Measurements from ENCODE around the gene YPEL2. TPM values are rescaled to one million over a fixed set of nuclear protein-coding genes. Genes with fewer than 3 reads are reported as not detected.

Gene YPEL2
- total RNA-seq, 1 donor from 2014 or later, result 52.1 TPM

GRCh38 chr17:59427425-59427921 is 96.0 kb downstream of the YPEL2 start:
- TF ChIP-seq CTCF (IDR thresholded peaks at IDR 0.05), result peak; percentile 46
- Mint-ChIP-seq H3K9me3 (ENCODE audit: low read depth) (peaks cover 7% of the 10 kb centered on the region), H3K36me3 (ENCODE audit: low read depth) (peaks cover 6% of the 10 kb centered on the region), H3K27ac (ENCODE audit: unreplicated experiment) (peak overlapping the region; percentile 94), H3K4me1 (ENCODE audit: low read depth) (peaks cover 65% of the 10 kb centered on the region), H3K4me3 (ENCODE audit: unreplicated experiment) (peak overlapping the region; percentile 49), H3K27me3 (ENCODE audit: low read depth) (no peaks in the 10 kb centered on the region)
- DNase-seq (ENCODE audit: low spot score), result no peak

- no peak for DNase-seq (ENCODE audit: low spot score)
- no peak for TF ChIP-seq CTCF (IDR thresholded peaks at IDR 0.05)
- Mint-ChIP-seq H3K27me3 (ENCODE audit: low read depth) (no peaks in the 10 kb centered on the region), H3K36me3 (ENCODE audit: low read depth) (peaks cover 9% of the 10 kb centered on the region), H3K27ac (ENCODE audit: unreplicated experiment) (peak overlapping the region; percentile 94), H3K4me3 (ENCODE audit: unreplicated experiment) (no peak overlapping the region), H3K4me1 (ENCODE audit: low read depth) (peaks cover 62% of the 10 kb centered on the region), H3K9me3 (ENCODE audit: low read depth) (peaks cover 10% of the 10 kb centered on the region)
Observed at GRCh38 chr17:59427996-59428395, 96.5 kb downstream of the YPEL2 start.

GRCh38 chr17:59428916-59429485 is 97.5 kb downstream of the YPEL2 start:
- Mint-ChIP-seq H3K27ac (ENCODE audit: unreplicated experiment) (peak overlapping the region; percentile 94), H3K36me3 (ENCODE audit: low read depth) (peaks cover 9% of the 10 kb centered on the region), H3K9me3 (ENCODE audit: low read depth) (peaks cover 9% of the 10 kb centered on the region), H3K27me3 (ENCODE audit: low read depth) (no peaks in the 10 kb centered on the region), H3K4me1 (ENCODE audit: low read depth) (peaks cover 51% of the 10 kb centered on the region), H3K4me3 (ENCODE audit: unreplicated experiment) (no peak overlapping the region)
- TF ChIP-seq CTCF (IDR thresholded peaks at IDR 0.05), result no peak
- no peak for DNase-seq (ENCODE audit: low spot score)

- Mint-ChIP-seq H3K4me3 (ENCODE audit: unreplicated experiment) (no peak overlapping the region), H3K4me1 (ENCODE audit: low read depth) (peaks cover 39% of the 10 kb centered on the region), H3K36me3 (ENCODE audit: low read depth) (peaks cover 9% of the 10 kb centered on the region), H3K9me3 (ENCODE audit: low read depth) (peaks cover 9% of the 10 kb centered on the region), H3K27me3 (ENCODE audit: low read depth) (no peaks in the 10 kb centered on the region), H3K27ac (ENCODE audit: unreplicated experiment) (no peak overlapping the region)
- TF ChIP-seq CTCF (IDR thresholded peaks at IDR 0.05), result no peak
- DNase-seq (ENCODE audit: low spot score), result no peak
Observed at GRCh38 chr17:59431601-59432000, 100.1 kb downstream of the YPEL2 start.

- no peak for DNase-seq (ENCODE audit: low spot score)
- no peak for TF ChIP-seq CTCF (IDR thresholded peaks at IDR 0.05)
- peaks cover 28% of the 10 kb centered on the region for H3K4me1 Mint-ChIP-seq (ENCODE audit: low read depth)
- H3K27me3 Mint-ChIP-seq (ENCODE audit: low read depth), result no peaks in the 10 kb centered on the region
- H3K27ac Mint-ChIP-seq (ENCODE audit: unreplicated experiment), result no peak overlapping the region
- H3K36me3 Mint-ChIP-seq (ENCODE audit: low read depth), result peaks cover 9% of the 10 kb centered on the region
- no peak overlapping the region for H3K4me3 Mint-ChIP-seq (ENCODE audit: unreplicated experiment)
- H3K9me3 Mint-ChIP-seq (ENCODE audit: low read depth), result peaks cover 9% of the 10 kb centered on the region
Observed at GRCh38 chr17:59432657-59433056, 101.2 kb downstream of the YPEL2 start.
